Central memory CD8-positive, alpha-beta T cell (primary cell): Measurements from ENCODE around the gene TMCO5A.
"Not testable (repeated sequence)": the region's sequence is repeated elsewhere in the genome, so short reads cannot be mapped to it uniquely, and the experiment has no call there.

Source experiments
- ATAC-seq: fragments of 150-1000 bp; cut with Tn5 transposase; replicated peaks from 2 replicates; pipeline ENCODE4 v1.10.0; 2022; ENCODE audit warnings: mild to moderate bottlenecking, moderate FRiP score, moderate number of reproducible peaks; ENCODE audit not compliant: poor library complexity, severe bottlenecking; ENCODE audit errors: extremely low read depth
- DNase-seq, 2 donors: peaks; one replicate each; pipeline ENCODE4 v3.0.0; 2021; ENCODE audit warnings: low spot score in 2 of 2
- H3K27ac Mint-ChIP-seq: one replicate; pipeline ENCODE4 v1.8.0; 2022; ENCODE audit warnings: low read depth, mild to moderate bottlenecking, moderate library complexity, mixed read lengths
- H3K27me3 Mint-ChIP-seq: one replicate; pipeline ENCODE4 v1.8.0; 2022; ENCODE audit warnings: mixed read lengths
- H3K36me3 Mint-ChIP-seq: one replicate; pipeline ENCODE4 v1.8.0; 2022; ENCODE audit warnings: mild to moderate bottlenecking, moderate library complexity, mixed read lengths; ENCODE audit not compliant: insufficient read depth
- H3K4me1 Mint-ChIP-seq: one replicate; pipeline ENCODE4 v1.8.0; 2022; ENCODE audit warnings: mixed read lengths
- H3K4me3 Mint-ChIP-seq: one replicate; pipeline ENCODE4 v1.8.0; 2022; ENCODE audit warnings: mild to moderate bottlenecking, moderate library complexity, mixed read lengths
- H3K9me3 Mint-ChIP-seq: one replicate; pipeline ENCODE4 v1.8.0; 2022; ENCODE audit warnings: mixed read lengths

The TMCO5A gene

GRCh38 chr15:37929238-37929637 lies 5.2 kb upstream of the TMCO5A start:
- no peak for ATAC-seq
- Mint-ChIP-seq H3K4me1 (no peaks in the 10 kb centered on the region), H3K27ac (no peak overlapping the region), H3K27me3 (peaks cover 13% of the 10 kb centered on the region), H3K4me3 (no peak overlapping the region), H3K36me3 (no peaks in the 10 kb centered on the region), H3K9me3 (no peaks in the 10 kb centered on the region)
- no peak for DNase-seq

- H3K27me3 Mint-ChIP-seq, result peaks cover 27% of the 10 kb centered on the region
- no peaks in the 10 kb centered on the region for H3K36me3 Mint-ChIP-seq
- no peak overlapping the region for H3K27ac Mint-ChIP-seq
- H3K4me3 Mint-ChIP-seq, result no peak overlapping the region
- H3K4me1 Mint-ChIP-seq, result no peaks in the 10 kb centered on the region
- ATAC-seq (no peak), DNase-seq (no peak)
- no peaks in the 10 kb centered on the region for H3K9me3 Mint-ChIP-seq
Measured at GRCh38 chr15:37931321-37931720, 3.1 kb upstream of the TMCO5A start.

GRCh38 chr15:37931868-37932267 lies 2.6 kb upstream of the TMCO5A start:
- no peaks in the 10 kb centered on the region for H3K4me1 Mint-ChIP-seq
- H3K27me3 Mint-ChIP-seq, result peaks cover 32% of the 10 kb centered on the region
- H3K27ac Mint-ChIP-seq, result no peak overlapping the region
- H3K36me3 Mint-ChIP-seq, result no peaks in the 10 kb centered on the region
- ATAC-seq, result no peak
- no peak for DNase-seq
- no peaks in the 10 kb centered on the region for H3K9me3 Mint-ChIP-seq
- no peak overlapping the region for H3K4me3 Mint-ChIP-seq

GRCh38 chr15:37932549-37932948 lies 1.9 kb upstream of the TMCO5A start:
- DNase-seq, result no peak
- Mint-ChIP-seq H3K36me3 (no peaks in the 10 kb centered on the region), H3K4me1 (no peaks in the 10 kb centered on the region), H3K9me3 (no peaks in the 10 kb centered on the region), H3K27ac (no peak overlapping the region), H3K27me3 (peaks cover 37% of the 10 kb centered on the region), H3K4me3 (no peak overlapping the region)
- no peak for ATAC-seq

GRCh38 chr15:37933666-37934065 lies 774 bp upstream of the TMCO5A start:
- DNase-seq (no peak), ATAC-seq (no peak)
- no peak overlapping the region for H3K4me3 Mint-ChIP-seq
- no peaks in the 10 kb centered on the region for H3K9me3 Mint-ChIP-seq
- H3K36me3 Mint-ChIP-seq, result no peaks in the 10 kb centered on the region
- H3K27me3 Mint-ChIP-seq, result peaks cover 37% of the 10 kb centered on the region
- no peak overlapping the region for H3K27ac Mint-ChIP-seq
- no peaks in the 10 kb centered on the region for H3K4me1 Mint-ChIP-seq

- DNase-seq, result no peak
- ATAC-seq, result no peak
- Mint-ChIP-seq H3K36me3 (no peaks in the 10 kb centered on the region), H3K27me3 (peaks cover 49% of the 10 kb centered on the region), H3K27ac (no peak overlapping the region), H3K9me3 (no peaks in the 10 kb centered on the region), H3K4me3 (no peak overlapping the region), H3K4me1 (no peaks in the 10 kb centered on the region)
Measured at GRCh38 chr15:37940876-37941275, 6.4 kb downstream of the TMCO5A start.

- no peaks in the 10 kb centered on the region for H3K36me3 Mint-ChIP-seq
- ATAC-seq (no peak), DNase-seq (no peak)
- H3K27ac Mint-ChIP-seq, result no peak overlapping the region
- no peaks in the 10 kb centered on the region for H3K4me1 Mint-ChIP-seq
- H3K27me3 Mint-ChIP-seq, result peaks cover 49% of the 10 kb centered on the region
- no peaks in the 10 kb centered on the region for H3K9me3 Mint-ChIP-seq
- H3K4me3 Mint-ChIP-seq, result no peak overlapping the region
Measured at GRCh38 chr15:37941779-37942178, 7.3 kb downstream of the TMCO5A start.

GRCh38 chr15:37951999-37952398 lies 17.6 kb downstream of the TMCO5A start:
- Mint-ChIP-seq H3K4me1 (no peaks in the 10 kb centered on the region), H3K4me3 (no peak overlapping the region), H3K27me3 (peaks cover 88% of the 10 kb centered on the region), H3K9me3 (no peaks in the 10 kb centered on the region), H3K27ac (no peak overlapping the region), H3K36me3 (no peaks in the 10 kb centered on the region)
- ATAC-seq (no peak), DNase-seq (no peak)

GRCh38 chr15:37960742-37961141 lies 26.3 kb downstream of the TMCO5A start:
- H3K36me3 Mint-ChIP-seq, H3K4me1 Mint-ChIP-seq, H3K4me3 Mint-ChIP-seq, DNase-seq, H3K27ac Mint-ChIP-seq, ATAC-seq, H3K9me3 Mint-ChIP-seq: not testable (repeated sequence)
- H3K27me3 Mint-ChIP-seq, result peaks cover 43% of the 10 kb centered on the region

- Mint-ChIP-seq H3K27me3 (peaks cover 29% of the 10 kb centered on the region), H3K36me3 (no peaks in the 10 kb centered on the region), H3K27ac (no peak overlapping the region), H3K4me1 (no peaks in the 10 kb centered on the region), H3K4me3 (no peak overlapping the region), H3K9me3 (no peaks in the 10 kb centered on the region)
- ATAC-seq (no peak), DNase-seq (no peak)
Measured at GRCh38 chr15:37967788-37968187, 33.3 kb downstream of the TMCO5A start.

- H3K4me1 Mint-ChIP-seq, result no peaks in the 10 kb centered on the region
- no peak for ATAC-seq
- no peaks in the 10 kb centered on the region for H3K9me3 Mint-ChIP-seq
- no peak overlapping the region for H3K27ac Mint-ChIP-seq
- DNase-seq, result no peak
- no peaks in the 10 kb centered on the region for H3K36me3 Mint-ChIP-seq
- no peak overlapping the region for H3K4me3 Mint-ChIP-seq
- H3K27me3 Mint-ChIP-seq, result peaks cover 39% of the 10 kb centered on the region
Measured at GRCh38 chr15:37973856-37974255, 39.4 kb downstream of the TMCO5A start.

- Mint-ChIP-seq H3K4me1 (no peaks in the 10 kb centered on the region), H3K36me3 (no peaks in the 10 kb centered on the region), H3K4me3 (no peak overlapping the region), H3K27ac (no peak overlapping the region), H3K9me3 (no peaks in the 10 kb centered on the region), H3K27me3 (peaks cover 46% of the 10 kb centered on the region)
- no peak for DNase-seq
- no peak for ATAC-seq
Measured at GRCh38 chr15:37978231-37978630, 43.8 kb downstream of the TMCO5A start.

- Mint-ChIP-seq H3K9me3 (no peaks in the 10 kb centered on the region), H3K27me3 (peaks cover 44% of the 10 kb centered on the region), H3K36me3 (no peaks in the 10 kb centered on the region), H3K4me1 (no peaks in the 10 kb centered on the region), H3K4me3 (no peak overlapping the region), H3K27ac (no peak overlapping the region)
- DNase-seq (no peak), ATAC-seq (no peak)
Measured at GRCh38 chr15:37979671-37980409, 45.4 kb downstream of the TMCO5A start.
